Muscle layer of colon (tissue), 2 donors: ENCODE results near the gene COL4A4.
A peak's percentile ranks its signal among the peaks of the same experiment; 100 is the strongest.

Source experiments
- H3K27ac ChIP-seq: one replicate; pipeline ENCODE4 v1.7.0; 2013; ENCODE audit warnings: low read depth, mild to moderate bottlenecking, low read length, moderate library complexity
- H3K27me3 ChIP-seq, 2 donors: one replicate each; pipeline ENCODE4 v1.7.0; 2013; ENCODE audit warnings: low read length in 2 of 2, mild to moderate bottlenecking in 2 of 2; ENCODE audit not compliant: insufficient read depth in 2 of 2, control insufficient read depth in 1 of 2
- H3K36me3 ChIP-seq: one replicate; pipeline ENCODE4 v1.7.0; 2013; ENCODE audit warnings: mild to moderate bottlenecking, low read length; ENCODE audit not compliant: insufficient read depth
- H3K4me1 ChIP-seq: one replicate; pipeline ENCODE4 v1.7.0; 2013; ENCODE audit warnings: mild to moderate bottlenecking, low read length; ENCODE audit not compliant: insufficient read depth
- H3K4me3 ChIP-seq, 2 donors: one replicate each; pipeline ENCODE4 v1.7.0; 2013; ENCODE audit warnings: low read length in 2 of 2, low read depth in 1 of 2, mild to moderate bottlenecking in 1 of 2, moderate library complexity in 1 of 2
- H3K9ac ChIP-seq: one replicate; pipeline ENCODE4 v1.7.0; 2013; ENCODE audit warnings: low read length
- H3K9me3 ChIP-seq: one replicate; pipeline ENCODE4 v1.7.0; 2013; ENCODE audit warnings: mild to moderate bottlenecking, low read length
- donor health status: abdominal sarcoma.
- donor health status: Adenocarcinoma of cecum.

COL4A4 gene

GRCh38 chr2:226971084-226971483 is 192.9 kb downstream of the COL4A4 start:
- Histone ChIP-seq H3K27me3 (no peaks in the 10 kb centered on the region), H3K9me3 (no peaks in the 10 kb centered on the region), H3K4me3 (no peak overlapping the region), H3K4me1 (peaks cover 13% of the 10 kb centered on the region), H3K27ac (no peak overlapping the region), H3K9ac (no peak overlapping the region), H3K36me3 (no peaks in the 10 kb centered on the region)

- H3K27ac ChIP-seq = no peak overlapping the region
- H3K36me3 ChIP-seq = no peaks in the 10 kb centered on the region
- peak overlapping the region in 1 of 2 donors; percentile 5 for H3K4me3 ChIP-seq
- peaks cover 13% of the 10 kb centered on the region for H3K4me1 ChIP-seq
- H3K9me3 ChIP-seq = no peaks in the 10 kb centered on the region
- H3K9ac ChIP-seq = no peak overlapping the region
- H3K27me3 ChIP-seq = no peaks in the 10 kb centered on the region
These were observed 193.6 kb downstream of the COL4A4 start for GRCh38 chr2:226970362-226970761.

- no peaks in the 10 kb centered on the region for H3K36me3 ChIP-seq
- no peaks in the 10 kb centered on the region for H3K27me3 ChIP-seq
- no peak overlapping the region for H3K27ac ChIP-seq
These were observed 194.5 kb downstream of the COL4A4 start for GRCh38 chr2:226969417-226970080.

GRCh38 chr2:226965376-226965775 is 198.6 kb downstream of the COL4A4 start:
- Histone ChIP-seq H3K27me3 (no peaks in the 10 kb centered on the region), H3K9me3 (no peaks in the 10 kb centered on the region), H3K27ac (no peak overlapping the region), H3K9ac (no peak overlapping the region), H3K4me1 (peaks cover 13% of the 10 kb centered on the region), H3K4me3 (no peak overlapping the region), H3K36me3 (no peaks in the 10 kb centered on the region)

More at GRCh38 chr2:226969417-226970080, 194.5 kb downstream of the COL4A4 start:
- H3K9me3 ChIP-seq = no peaks in the 10 kb centered on the region
- H3K9ac ChIP-seq = no peak overlapping the region
- H3K4me1 ChIP-seq = peaks cover 13% of the 10 kb centered on the region
- peak overlapping the region in 1 of 2 donors; percentile 5 for H3K4me3 ChIP-seq

- no peak overlapping the region for H3K27ac ChIP-seq
- H3K27me3 ChIP-seq = no peaks in the 10 kb centered on the region
These were observed 200.5 kb downstream of the COL4A4 start for GRCh38 chr2:226963528-226963927.

GRCh38 chr2:226962176-226962773 is 201.7 kb downstream of the COL4A4 start:
- Histone ChIP-seq H3K36me3 (no peaks in the 10 kb centered on the region), H3K4me3 (no peak overlapping the region), H3K4me1 (no peaks in the 10 kb centered on the region), H3K27me3 (no peaks in the 10 kb centered on the region), H3K9me3 (no peaks in the 10 kb centered on the region), H3K27ac (no peak overlapping the region), H3K9ac (no peak overlapping the region)

More at GRCh38 chr2:226963528-226963927, 200.5 kb downstream of the COL4A4 start:
- Histone ChIP-seq H3K4me3 (no peak overlapping the region), H3K4me1 (peaks cover under 1% of the 10 kb centered on the region), H3K9me3 (no peaks in the 10 kb centered on the region), H3K9ac (no peak overlapping the region), H3K36me3 (no peaks in the 10 kb centered on the region)

GRCh38 chr2:226959418-226959817 is 204.6 kb downstream of the COL4A4 start:
- H3K27ac ChIP-seq = no peak overlapping the region

GRCh38 chr2:226956659-226957058 is 207.3 kb downstream of the COL4A4 start:
- no peak overlapping the region for H3K9ac ChIP-seq
- no peaks in the 10 kb centered on the region for H3K9me3 ChIP-seq
- H3K27me3 ChIP-seq = no peaks in the 10 kb centered on the region
- no peaks in the 10 kb centered on the region for H3K4me1 ChIP-seq
- no peak overlapping the region for H3K4me3 ChIP-seq
- H3K36me3 ChIP-seq = no peaks in the 10 kb centered on the region
- H3K27ac ChIP-seq = no peak overlapping the region

More at GRCh38 chr2:226959418-226959817, 204.6 kb downstream of the COL4A4 start:
- H3K36me3 ChIP-seq = no peaks in the 10 kb centered on the region
- H3K27me3 ChIP-seq = no peaks in the 10 kb centered on the region
- H3K9me3 ChIP-seq = no peaks in the 10 kb centered on the region
- no peaks in the 10 kb centered on the region for H3K4me1 ChIP-seq
- H3K4me3 ChIP-seq = no peak overlapping the region
- H3K9ac ChIP-seq = no peak overlapping the region

GRCh38 chr2:226953826-226954225 is 210.2 kb downstream of the COL4A4 start:
- H3K9me3 ChIP-seq = no peaks in the 10 kb centered on the region
- H3K27ac ChIP-seq = no peak overlapping the region
- H3K9ac ChIP-seq = no peak overlapping the region
- H3K4me1 ChIP-seq = no peaks in the 10 kb centered on the region
- H3K36me3 ChIP-seq = no peaks in the 10 kb centered on the region
- no peaks in the 10 kb centered on the region for H3K27me3 ChIP-seq
- no peak overlapping the region for H3K4me3 ChIP-seq

GRCh38 chr2:226953206-226953605 is 210.8 kb downstream of the COL4A4 start:
- Histone ChIP-seq H3K9ac (no peak overlapping the region), H3K27me3 (no peaks in the 10 kb centered on the region), H3K4me3 (no peak overlapping the region), H3K36me3 (no peaks in the 10 kb centered on the region), H3K27ac (no peak overlapping the region), H3K9me3 (no peaks in the 10 kb centered on the region), H3K4me1 (no peaks in the 10 kb centered on the region)
